CD4-positive, alpha-beta T cell treated with Interleukin-10 for 1 hour (primary cell): ENCODE measurements around the gene IMMT.

Experiments
- DNase-seq: peaks from one replicate; pipeline ENCODE4 v3.0.0-alpha.2; 2020

Gene IMMT

DNA sequence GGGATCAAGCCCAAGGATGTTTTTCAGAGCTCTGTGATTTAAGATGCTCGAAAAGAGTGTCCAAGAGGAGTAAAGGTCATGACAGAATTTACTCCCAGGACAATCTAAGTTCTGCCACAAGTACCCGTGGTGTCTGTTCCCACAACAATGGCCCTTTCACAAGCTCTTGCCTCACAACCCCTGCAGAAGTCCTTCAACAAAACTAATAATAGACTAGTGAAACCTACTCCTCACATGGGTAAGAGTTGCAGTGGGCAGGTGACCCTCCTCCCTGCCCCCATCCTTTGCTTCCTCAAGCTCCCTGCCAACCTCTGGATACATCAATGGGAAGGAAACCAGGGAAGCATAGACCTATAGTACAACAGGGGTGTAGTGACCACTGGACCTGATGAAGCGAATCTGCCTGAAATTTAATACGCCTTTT, 54.3 kb downstream of the IMMT start:
- DNase-seq = no peak

DNA sequence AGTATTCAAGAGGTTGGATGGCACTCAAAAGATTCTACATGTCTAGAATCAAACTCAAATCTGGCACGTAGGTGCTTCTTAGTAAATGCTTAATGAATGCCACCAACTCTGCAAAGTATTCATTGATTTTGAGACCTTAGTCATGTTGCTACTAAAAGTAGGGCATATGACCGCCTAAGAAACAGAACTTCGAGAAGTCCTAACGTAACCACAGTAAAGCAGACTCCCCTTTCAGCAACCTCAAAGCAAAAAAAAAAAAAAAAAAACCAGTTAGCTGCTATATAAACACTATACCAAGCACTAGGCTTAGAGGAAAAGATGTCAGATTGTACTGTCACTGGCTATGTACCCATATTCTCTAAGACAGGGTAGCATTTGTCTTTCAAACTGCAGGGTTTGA, 55.3 kb downstream of the IMMT start:
- DNase-seq = peak; percentile 4

DNA sequence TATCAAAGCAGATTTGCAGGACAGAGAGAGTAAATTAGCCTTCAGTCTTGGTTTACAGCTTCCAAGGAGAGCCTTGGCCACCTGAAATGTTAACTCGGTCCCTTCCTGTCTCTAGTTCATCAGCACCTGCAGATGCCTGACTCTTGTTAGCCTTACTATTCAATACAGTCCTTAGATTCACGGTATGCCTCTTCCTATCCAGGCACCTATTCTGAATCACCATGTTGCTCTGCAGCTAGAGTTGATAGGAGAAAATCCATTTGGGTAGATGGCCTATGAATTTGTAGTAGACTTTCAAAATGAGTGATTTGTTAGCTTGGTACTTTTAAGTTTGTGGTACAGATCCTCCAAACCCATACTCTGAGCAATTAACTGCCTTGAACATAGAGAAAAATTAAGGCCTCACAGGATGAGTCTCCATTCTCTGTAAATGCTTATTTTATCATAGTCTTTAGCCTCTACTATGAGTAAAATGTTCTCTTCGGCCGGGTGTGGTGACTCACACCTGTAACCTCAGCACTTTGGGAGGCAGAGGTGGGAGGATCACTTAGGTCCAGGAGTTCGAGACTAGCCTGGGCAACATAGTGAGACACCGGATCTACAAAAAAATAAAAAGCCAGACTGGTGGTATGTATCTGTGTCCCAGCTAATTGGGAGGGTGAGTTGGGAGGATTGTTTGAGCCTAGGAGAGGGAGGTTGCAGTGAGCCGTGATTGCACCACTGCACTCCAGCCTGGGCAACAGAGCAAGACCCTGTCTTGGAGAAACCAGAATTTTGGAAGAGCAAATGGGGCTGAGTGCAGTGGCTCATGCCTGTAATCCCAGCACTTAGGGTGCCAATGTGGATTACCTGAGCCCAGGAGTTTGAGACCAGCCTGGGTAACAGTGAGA, 56.3 kb downstream of the IMMT start:
- DNase-seq = no peak

DNA sequence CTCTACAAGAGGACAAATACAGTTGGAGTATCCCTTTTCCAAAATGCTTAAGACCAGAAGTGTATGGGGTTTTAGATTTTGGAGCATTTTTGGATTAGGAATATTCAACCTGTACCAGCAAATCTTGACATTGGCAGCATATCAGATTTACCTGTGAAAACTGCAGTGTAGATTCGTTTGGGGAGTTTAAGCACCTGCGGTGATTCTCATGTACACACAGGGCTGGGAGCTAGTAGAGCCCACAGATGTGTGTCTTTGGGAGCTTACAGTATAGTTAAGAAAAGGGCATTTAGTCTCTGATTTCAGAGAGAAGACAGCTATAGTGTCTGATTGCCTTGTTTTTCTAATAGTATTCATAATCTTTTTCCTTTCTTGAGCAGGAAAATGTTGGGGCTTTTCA, 59.1 kb downstream of the IMMT start:
- no peak for DNase-seq

DNA sequence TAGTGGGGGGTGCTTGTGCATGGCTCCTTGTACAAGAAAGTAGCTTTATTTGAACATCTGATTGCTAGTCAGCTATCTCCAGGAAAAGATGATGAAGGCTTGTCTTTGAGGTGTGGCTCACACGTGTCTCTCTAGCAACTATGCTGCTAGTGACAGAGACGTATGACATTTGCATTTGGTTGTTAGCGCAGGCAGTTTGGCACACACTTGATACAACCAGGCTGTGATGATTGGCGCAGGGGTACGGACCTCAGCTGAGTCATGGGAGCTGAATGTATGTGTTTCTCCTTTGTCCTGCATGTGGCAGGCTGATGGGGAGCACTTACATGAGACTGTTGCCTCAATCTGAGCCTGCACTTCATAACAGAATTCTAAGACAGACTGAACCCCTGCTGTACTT, 59.6 kb downstream of the IMMT start:
- no peak for DNase-seq

DNA sequence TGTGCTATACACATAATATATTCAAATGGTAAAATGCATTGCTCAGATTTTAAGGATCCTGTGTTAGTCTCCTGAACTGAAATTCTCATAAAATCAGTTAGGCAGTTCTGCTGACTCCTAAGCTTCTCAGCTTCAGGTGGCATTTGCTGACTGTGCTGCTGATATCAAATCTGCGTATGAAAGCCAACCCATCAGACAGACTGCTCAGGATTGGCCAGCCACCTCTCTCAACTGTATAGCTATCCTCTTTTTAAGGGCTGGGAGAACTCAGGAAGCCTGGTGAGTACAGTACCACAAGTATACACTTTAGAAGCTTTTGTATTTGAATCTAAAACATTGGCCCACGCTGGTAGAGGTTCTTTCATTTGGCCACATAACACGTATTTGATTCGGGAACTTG, 60.6 kb downstream of the IMMT start:
- no peak for DNase-seq

DNA sequence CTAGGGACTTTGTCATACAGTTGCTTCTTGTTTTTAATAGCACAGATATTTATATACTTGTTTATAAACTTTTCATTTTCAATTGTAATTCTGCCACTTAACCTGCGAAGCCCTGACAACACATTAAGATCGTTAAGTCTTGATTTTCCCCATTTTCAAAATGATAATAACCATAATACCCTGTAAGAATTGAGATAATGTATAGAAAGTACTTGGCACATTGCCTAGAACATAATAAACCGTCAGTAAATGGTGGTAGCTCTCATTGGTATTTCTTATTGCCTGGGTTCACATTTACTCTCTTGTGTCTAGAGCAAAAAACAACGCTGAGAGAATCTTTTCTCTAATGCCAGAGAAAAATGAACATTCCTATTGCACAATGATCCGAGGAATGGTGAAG, 70.6 kb downstream of the IMMT start:
- DNase-seq = no peak

DNA sequence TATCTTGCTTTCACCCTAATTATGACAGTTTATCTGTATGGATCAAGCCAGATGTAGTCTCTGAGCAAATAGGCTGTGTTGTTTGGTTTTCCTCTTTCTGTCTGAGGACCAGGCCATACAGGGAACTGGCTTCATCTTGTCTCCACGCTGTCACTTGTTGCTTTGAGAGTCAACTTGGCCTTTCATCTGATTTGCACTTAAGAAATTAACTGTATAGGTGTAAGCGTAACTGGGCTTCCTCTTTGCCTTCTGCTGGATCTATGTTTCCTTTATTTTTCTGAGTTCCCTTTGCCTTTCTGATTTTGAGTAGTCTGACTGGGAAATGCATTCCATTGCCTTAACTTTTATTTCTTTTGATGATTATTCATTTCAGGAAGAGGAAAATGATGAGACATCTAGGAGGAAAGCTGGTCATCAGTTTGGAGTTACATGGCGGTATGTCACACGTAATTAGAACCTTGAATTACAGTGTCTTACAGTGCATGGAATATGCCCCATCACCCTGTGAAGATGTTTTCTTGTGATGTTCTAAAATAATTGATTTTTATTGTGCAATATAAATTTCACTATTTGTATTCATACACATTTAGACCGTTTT, 71.8 kb downstream of the IMMT start:
- no peak for DNase-seq

DNA sequence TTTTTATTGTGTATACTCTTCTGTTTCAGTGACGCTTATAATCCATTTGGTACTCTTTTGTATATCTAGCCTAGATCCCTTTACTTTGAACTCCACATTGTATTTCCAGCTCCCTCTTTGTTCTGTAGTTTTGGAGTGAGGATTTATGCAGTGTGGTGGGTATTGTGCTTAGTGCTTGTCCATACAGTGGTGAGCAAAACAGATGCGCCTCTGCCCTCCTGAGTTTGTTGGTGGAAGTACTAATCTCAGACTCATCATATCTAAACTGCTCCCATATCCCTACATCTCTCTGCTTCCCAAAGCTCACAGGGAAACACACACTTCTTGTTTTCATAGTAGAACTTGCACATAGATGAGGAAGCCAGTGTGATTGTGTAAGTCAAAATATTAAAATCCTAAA, 77.1 kb downstream of the IMMT start:
- DNase-seq = no peak

DNA sequence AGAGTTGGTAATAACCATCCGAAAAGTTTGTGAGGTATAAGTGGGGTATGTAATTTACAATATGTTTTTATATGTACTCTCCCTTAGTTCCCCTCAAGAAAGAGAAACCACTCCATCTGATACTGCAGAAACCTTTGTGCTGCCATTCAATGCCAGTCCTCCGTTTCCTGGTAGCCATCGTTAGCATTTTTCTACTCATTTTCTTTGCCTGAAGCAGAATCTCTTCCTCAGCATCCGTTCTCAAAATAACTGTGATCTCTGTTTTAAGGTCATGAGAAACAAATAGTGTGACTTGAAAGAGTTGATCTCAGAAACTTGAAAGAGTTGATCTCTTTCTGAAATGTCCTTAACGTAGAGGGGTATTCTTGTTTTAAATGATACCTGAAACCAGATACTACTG, 88.2 kb downstream of the IMMT start:
- no peak for DNase-seq

DNA sequence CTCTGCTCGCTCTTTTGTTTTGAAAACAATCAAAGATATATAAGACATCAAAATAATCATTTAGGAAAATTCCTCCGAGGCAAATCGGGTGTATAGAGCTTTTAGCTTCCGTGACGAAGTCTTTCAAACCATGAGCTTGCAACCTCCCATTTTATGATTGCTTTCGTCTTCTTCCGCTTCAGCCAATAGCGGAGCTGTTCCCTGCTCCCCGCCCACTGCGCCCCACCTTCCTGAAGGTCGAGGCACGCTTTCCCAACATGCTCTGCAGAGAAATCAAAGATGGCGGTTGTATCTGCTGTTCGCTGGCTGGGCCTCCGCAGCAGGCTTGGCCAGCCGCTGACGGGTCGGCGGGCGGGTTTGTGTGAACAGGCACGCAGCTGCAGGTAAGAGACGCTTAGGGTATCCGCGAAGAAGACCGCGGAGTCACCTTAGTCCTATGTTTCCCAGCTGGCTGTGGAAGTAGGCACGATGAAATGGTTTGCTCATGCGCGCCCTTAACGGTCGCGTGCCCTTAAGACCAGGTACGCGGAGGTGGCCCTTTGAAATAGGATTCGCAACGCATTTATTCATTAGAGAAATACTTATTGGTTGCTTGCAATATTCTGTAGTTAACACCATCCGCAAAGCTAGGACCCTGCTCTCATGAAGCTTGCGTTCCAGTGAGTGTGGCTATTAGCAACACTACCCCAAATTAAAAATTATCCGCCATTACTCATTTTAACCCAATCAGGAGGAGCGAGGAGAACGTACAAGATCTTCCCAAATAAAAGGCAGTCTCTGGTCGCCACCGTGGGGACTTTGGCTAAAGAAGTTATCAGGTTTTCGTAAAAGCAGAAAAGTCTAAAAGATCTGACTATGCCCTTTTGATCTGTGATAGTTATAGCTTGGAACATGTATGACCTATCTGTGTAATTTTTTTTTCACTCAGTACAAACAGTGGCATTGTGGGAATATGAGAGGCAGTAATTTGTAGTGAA, 89.0 kb downstream of the IMMT start, which contains the start of gene PTCD3:
Gene PTCD3 (plus strand): TSS at position 267 of the 977 bp plus-strand sequence. CDS start 13 bp downstream, at position 280.
- peak; percentile 94 for DNase-seq

DNA sequence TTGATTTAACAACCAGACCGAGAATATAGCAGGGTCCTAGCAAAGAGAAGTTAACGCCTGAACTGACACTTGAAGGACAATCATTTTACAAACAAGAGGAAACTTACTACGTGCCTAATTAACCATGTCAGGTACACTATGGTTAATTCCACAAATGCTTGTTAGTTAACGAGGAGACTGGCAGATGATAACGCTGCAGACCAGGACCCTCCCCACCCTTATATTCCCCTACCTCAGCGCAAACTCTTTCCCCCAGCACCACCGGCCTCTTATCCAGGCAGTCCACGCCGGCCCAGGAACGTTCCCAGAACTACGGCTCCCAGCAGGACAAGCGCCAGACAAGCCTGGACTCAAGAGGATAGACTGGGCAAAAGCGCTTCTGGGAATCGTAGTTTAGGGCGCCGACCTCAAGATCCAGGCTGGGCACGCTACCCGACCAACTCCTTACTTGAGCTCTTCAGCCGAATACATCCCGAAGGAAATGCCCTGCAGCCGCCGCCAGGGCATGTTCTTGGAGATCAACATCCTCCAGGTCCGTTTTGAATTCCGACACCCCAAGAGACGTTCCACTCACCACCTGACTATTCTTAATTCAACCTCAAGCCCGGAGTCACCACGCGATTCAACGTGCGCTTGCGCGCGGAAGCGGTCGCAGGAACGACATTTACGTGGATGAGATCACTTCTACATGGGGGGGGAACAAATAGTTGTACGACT, 89.9 kb downstream of the IMMT start, which contains the start of gene POLR1A:
Gene POLR1A (minus strand): TSS at position 635 of the 717 bp plus-strand sequence. CDS start 110 bp downstream, at position 525.
- DNase-seq = peak; percentile 88

DNA sequence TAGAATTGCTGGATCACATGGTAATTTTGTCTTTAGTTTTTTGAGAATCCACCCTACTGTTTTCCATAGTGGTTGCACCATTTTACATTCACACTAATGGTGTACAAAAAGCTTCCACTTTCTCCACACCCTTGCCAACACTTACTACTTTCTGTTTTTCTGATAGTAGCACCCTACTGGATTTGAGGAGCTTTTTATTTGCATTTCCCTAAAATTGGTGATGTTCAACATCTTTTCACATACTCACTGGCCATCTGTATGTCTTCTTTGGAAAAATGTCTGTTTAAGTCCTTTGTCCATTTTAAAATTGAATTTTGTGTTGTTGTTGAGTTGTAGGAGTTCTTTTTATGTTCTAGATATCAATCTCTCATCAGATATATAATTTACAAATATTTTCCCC, 93.1 kb downstream of the IMMT start:
- DNase-seq = no peak

DNA sequence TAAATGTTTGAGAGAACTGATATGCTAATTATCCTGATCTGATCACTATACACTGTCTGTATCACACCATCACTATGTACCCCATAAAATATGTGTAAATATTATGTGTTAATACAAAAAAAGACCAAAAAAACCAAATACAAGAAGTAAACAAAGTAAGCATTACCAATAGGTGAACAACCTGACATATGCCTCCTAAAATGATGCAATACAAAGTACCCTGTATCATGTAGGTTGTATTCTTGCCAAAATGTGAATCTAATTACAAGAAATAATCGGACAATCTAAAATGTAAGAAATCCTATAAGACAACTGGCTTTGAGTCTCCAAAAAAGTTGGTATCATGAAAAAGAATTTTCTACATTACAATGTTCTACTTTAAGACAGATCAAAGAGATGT, 97.3 kb downstream of the IMMT start:
- no peak for DNase-seq

DNA sequence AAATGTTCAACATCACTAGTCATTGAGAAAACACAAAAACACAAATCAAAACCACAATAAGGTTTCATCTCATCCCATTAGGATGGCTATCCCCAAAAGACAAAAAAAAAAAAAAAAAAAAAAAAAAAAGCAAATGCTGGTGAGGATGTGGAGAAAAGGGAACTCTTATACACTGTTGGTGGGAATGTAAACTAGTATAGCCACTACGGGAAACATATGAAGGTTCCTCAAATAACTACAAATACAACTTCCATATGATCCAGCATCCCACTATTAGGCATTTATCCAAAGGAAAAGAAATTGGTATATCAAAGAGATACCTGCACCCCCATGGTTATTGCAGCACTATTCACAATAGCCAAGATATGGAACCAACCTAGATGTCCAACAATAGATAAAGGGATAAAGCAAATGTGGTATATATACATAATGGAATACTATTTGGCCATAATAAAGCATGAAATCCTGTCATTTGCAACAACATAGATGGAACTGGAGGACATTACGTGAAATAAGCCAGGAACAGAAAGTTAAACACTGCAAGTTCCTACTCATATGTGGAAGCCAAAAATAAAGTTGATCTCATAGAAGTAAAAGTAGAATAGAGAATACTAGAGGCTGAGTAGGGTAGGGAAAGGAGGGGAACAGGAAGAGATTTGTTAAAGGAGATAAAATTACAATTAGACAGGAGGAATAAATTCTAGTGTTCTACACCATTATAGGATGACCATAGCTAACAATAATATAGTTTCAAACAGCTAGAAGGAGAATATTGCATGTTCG, 98.0 kb downstream of the IMMT start:
- DNase-seq = no peak

DNA sequence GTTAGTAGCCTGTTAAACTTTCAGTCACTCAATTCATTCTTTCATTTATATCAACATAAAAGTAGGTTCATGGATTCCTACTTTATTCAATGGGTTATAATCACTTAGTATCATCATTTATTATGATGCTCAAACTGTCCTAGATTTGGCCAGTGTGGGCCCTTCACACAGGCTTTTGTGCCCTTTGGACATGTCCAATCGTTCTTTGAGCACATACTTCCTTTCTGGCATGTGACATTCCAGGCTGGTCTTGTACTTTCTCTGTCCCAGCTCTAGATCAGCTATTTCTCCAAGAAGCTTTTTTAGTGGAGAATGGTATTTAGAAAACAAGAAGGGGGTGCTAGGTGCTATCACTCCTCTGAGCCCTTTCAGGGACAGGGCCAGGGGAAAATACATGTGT, 101.0 kb downstream of the IMMT start:
- DNase-seq = no peak
